GM12892 (cell line): ENCODE measurements around the gene MRPL23.
A peak's percentile ranks its signal among the peaks of the same experiment; 100 is the strongest.

Experiments used
- DNase-seq: peaks from one replicate; pipeline ENCODE4 v3.0.0; 2011; ENCODE audit not compliant: insufficient read length
- FAIRE-seq: peaks from 2 replicates; lab custom pipeline; 2011; peaks lifted over from hg19 to GRCh38; lab: Jason Lieb, UNC
- POLR2A ChIP-seq: IDR thresholded peaks from 2 replicates; pipeline ENCODE4 v1.6.1; 2011; ENCODE audit warnings: low read depth, low read length, control low read depth
- POLR2AphosphoS5 ChIP-seq: IDR thresholded peaks from 2 replicates; pipeline ENCODE4 v1.6.1; 2011; ENCODE audit warnings: low read depth, low read length, control low read depth
- TAF1 ChIP-seq: IDR thresholded peaks from 2 replicates; pipeline ENCODE4 v1.6.1; 2011; ENCODE audit warnings: low read depth, mild to moderate bottlenecking, control low read depth, low read length, borderline replicate concordance

MRPL23 gene

GRCh38 chr11:1994121-1994520 lies 47.0 kb downstream of the MRPL23 start:
- DNase-seq (no peak), FAIRE-seq (no peak)
- TF ChIP-seq TAF1 (no peak), POLR2A (no peak), POLR2AphosphoS5 (no peak)

GRCh38 chr11:1997755-1998154 lies 50.6 kb downstream of the MRPL23 start, which contains the start of gene H19:
H19 (minus strand) TSS chr11:1997842.
- FAIRE-seq (no peak), DNase-seq (no peak)
- TF ChIP-seq POLR2AphosphoS5 (no peak), POLR2A (no peak), TAF1 (no peak)

GRCh38 chr11:1998290-1998689 lies 51.2 kb downstream of the MRPL23 start:
- FAIRE-seq (no peak), DNase-seq (no peak)
- TF ChIP-seq POLR2AphosphoS5 (no peak), TAF1 (no peak), POLR2A (no peak)

GRCh38 chr11:1998861-1999260 lies 51.7 kb downstream of the MRPL23 start:
- no peak for DNase-seq
- no peak for FAIRE-seq
- no peak for TF ChIP-seq TAF1
- no peak for TF ChIP-seq POLR2AphosphoS5
- TF ChIP-seq POLR2A: no peak

GRCh38 chr11:2002042-2002776 lies 55.1 kb downstream of the MRPL23 start:
- FAIRE-seq: peak; percentile 84
- DNase-seq: no peak
- no peak for TF ChIP-seq TAF1
- no peak for TF ChIP-seq POLR2A
- TF ChIP-seq POLR2AphosphoS5: no peak

- DNase-seq: no peak
- no peak for TF ChIP-seq POLR2AphosphoS5
- no peak for TF ChIP-seq POLR2A
- TF ChIP-seq TAF1: no peak
- FAIRE-seq: peak; percentile 89
These were observed 55.7 kb downstream of the MRPL23 start for GRCh38 chr11:2002807-2003206.

GRCh38 chr11:2004466-2004865 lies 57.3 kb downstream of the MRPL23 start:
- FAIRE-seq (no peak), DNase-seq (no peak)
- TF ChIP-seq TAF1 (no peak), POLR2AphosphoS5 (no peak), POLR2A (no peak)
